Activated CD8-positive, alpha-beta T cell treated with anti-CD3 and anti-CD28 coated beads for 36 hours (primary cell): ENCODE results near the gene SPTBN1. TPM values are rescaled to one million over a fixed set of nuclear protein-coding genes. Genes with fewer than 3 reads are reported as not detected.
"Not testable (repeated sequence)": the region's sequence is repeated elsewhere in the genome, so short reads cannot be mapped to it uniquely, and the experiment has no call there.

ENCODE experiments used
- ATAC-seq: fragments of 200-7000 bp; cut with Tn5 transposase; one replicate; pipeline ENCODE4 v1.10.0; 2021; ENCODE audit warnings: mild to moderate bottlenecking, moderate library complexity
- CTCF ChIA-PET: fragments of 350-600 bp; sonication (Branson Sonifier 250); formaldehyde crosslinking; loops from one replicate; lab custom pipeline; 2021; ENCODE audit warnings: antibody characterized with exemption; lab: Charles Lee
- POLR2A ChIA-PET: fragments of 350-600 bp; sonication (Branson Sonifier 250); formaldehyde crosslinking; loops from one replicate; lab custom pipeline; 2021; ENCODE audit warnings: antibody characterized with exemption; lab: Charles Lee
- DNase-seq: peaks from one replicate; pipeline ENCODE4 v3.0.0-alpha.2; 2020
- H3K27ac Mint-ChIP-seq: one replicate; pipeline ENCODE4 v1.8.0; 2021; ENCODE audit warnings: mild to moderate bottlenecking, mixed read lengths
- H3K27me3 Mint-ChIP-seq: one replicate; pipeline ENCODE4 v1.8.0; 2021; ENCODE audit warnings: mixed read lengths
- H3K36me3 Mint-ChIP-seq: one replicate; pipeline ENCODE4 v1.8.0; 2021; ENCODE audit warnings: low read depth, mixed read lengths
- H3K4me1 Mint-ChIP-seq: one replicate; pipeline ENCODE4 v1.8.0; 2021; ENCODE audit warnings: low read depth, mixed read lengths
- H3K4me3 Mint-ChIP-seq: one replicate; pipeline ENCODE4 v1.8.0; 2021; ENCODE audit warnings: mild to moderate bottlenecking, moderate library complexity, mixed read lengths
- H3K9me3 Mint-ChIP-seq: one replicate; pipeline ENCODE4 v1.8.0; 2021; ENCODE audit warnings: mixed read lengths
- CTCF ChIP-seq: fragments of 200-600 bp; IDR thresholded peaks from one replicate; pipeline ENCODE4 v1.8.0; 2022; ENCODE audit warnings: antibody characterized with exemption, mild to moderate bottlenecking
- intact Hi-C: fragments of 100-400 bp; cut with micrococcal nuclease; formaldehyde crosslinking; loops from one replicate; pipeline ENCODE4 v1.10.0; 2022
- total RNA-seq, 2 experiments: library from RNA; stranded (reverse); gene quantifications; one replicate each; pipeline ENCODE4 v1.2.3, GENCODE V29; 2021

Gene SPTBN1
- total RNA-seq, 2 experiments from 2014 or later = 91.8 to 91.9 TPM

GRCh38 chr2:54516842-54517241 lies 60.7 kb downstream of the SPTBN1 start:
- DNase-seq (no peak), ATAC-seq (no peak)
- no peaks in the 10 kb centered on the region for H3K36me3 Mint-ChIP-seq
- ChIA-PET POLR2A (no interaction called here), CTCF (interaction anchor here (1.0 to 2.0 kb wide), 4 partner anchors 14 to 410 kb away, joined by 4 to 5 read pairs (median 4); no protein-coding TSS in a partner anchor)
- intact Hi-C loops = no loop called here
- no peak for TF ChIP-seq CTCF
- no peak overlapping the region for H3K4me3 Mint-ChIP-seq
- no peak overlapping the region for H3K27ac Mint-ChIP-seq
- no peaks in the 10 kb centered on the region for H3K9me3 Mint-ChIP-seq
- no peaks in the 10 kb centered on the region for H3K27me3 Mint-ChIP-seq
- peaks cover 1% of the 10 kb centered on the region for H3K4me1 Mint-ChIP-seq

- not testable (repeated sequence) for ATAC-seq
- CTCF ChIA-PET = interaction anchor here (2.0 kb wide), 1 partner anchor 187 kb away, joined by 4 read pairs; no protein-coding TSS in a partner anchor
These were observed 61.9 kb downstream of the SPTBN1 start for GRCh38 chr2:54518016-54518415.

GRCh38 chr2:54518430-54518829 lies 62.3 kb downstream of the SPTBN1 start:
- no peak overlapping the region for H3K27ac Mint-ChIP-seq
- ChIA-PET CTCF (interaction anchor here (7.5 kb wide), 1 partner anchor 186 kb away, joined by 148 read pairs; no protein-coding TSS in a partner anchor), POLR2A (no interaction called here)
- H3K4me3 Mint-ChIP-seq = no peak overlapping the region
- intact Hi-C loops = no loop called here
- peaks cover 3% of the 10 kb centered on the region for H3K4me1 Mint-ChIP-seq
- TF ChIP-seq CTCF = no peak
- DNase-seq (no peak), ATAC-seq (no peak)
- H3K9me3 Mint-ChIP-seq = no peaks in the 10 kb centered on the region
- H3K27me3 Mint-ChIP-seq = no peaks in the 10 kb centered on the region
- H3K36me3 Mint-ChIP-seq = no peaks in the 10 kb centered on the region

More at GRCh38 chr2:54518016-54518415, 61.9 kb downstream of the SPTBN1 start:
- H3K4me1 Mint-ChIP-seq, DNase-seq, intact Hi-C loops, H3K27ac Mint-ChIP-seq, H3K27me3 Mint-ChIP-seq, H3K4me3 Mint-ChIP-seq, H3K9me3 Mint-ChIP-seq, H3K36me3 Mint-ChIP-seq, POLR2A ChIA-PET: not testable (repeated sequence)

GRCh38 chr2:54519841-54520459 lies 63.8 kb downstream of the SPTBN1 start:
- no peak overlapping the region for H3K4me3 Mint-ChIP-seq
- H3K36me3 Mint-ChIP-seq = no peaks in the 10 kb centered on the region
- ChIA-PET POLR2A (no interaction called here), CTCF (interaction anchor here (0.9 to 7.5 kb wide), 4 partner anchors 17 to 185 kb away, joined by 3 to 148 read pairs (median 4); no protein-coding TSS in a partner anchor)
- no peaks in the 10 kb centered on the region for H3K9me3 Mint-ChIP-seq
- intact Hi-C loops = loop anchor here (5.0 to 10.0 kb wide), 3 partner anchors 37 to 317 kb away; no protein-coding TSS in a partner anchor
- H3K27me3 Mint-ChIP-seq = no peaks in the 10 kb centered on the region
- peaks cover 12% of the 10 kb centered on the region for H3K4me1 Mint-ChIP-seq
- DNase-seq (no peak), ATAC-seq (no peak)
- TF ChIP-seq CTCF = no peak
- H3K27ac Mint-ChIP-seq = no peak overlapping the region

- CTCF ChIA-PET = interaction anchor here (0.7 to 7.5 kb wide), 4 partner anchors 18 to 206 kb away, joined by 3 to 148 read pairs (median 4); no protein-coding TSS in a partner anchor
- H3K36me3 Mint-ChIP-seq = no peaks in the 10 kb centered on the region
- no peak overlapping the region for H3K4me3 Mint-ChIP-seq
These were observed 64.6 kb downstream of the SPTBN1 start for GRCh38 chr2:54520687-54521086.

More at GRCh38 chr2:54520687-54521086, 64.6 kb downstream of the SPTBN1 start:
- DNase-seq = no peak
- ATAC-seq = no peak
- H3K9me3 Mint-ChIP-seq = no peaks in the 10 kb centered on the region
- TF ChIP-seq CTCF = no peak
- H3K27ac Mint-ChIP-seq = no peak overlapping the region
- intact Hi-C loops = loop anchor here (5.0 to 10.0 kb wide), 3 partner anchors 37 to 317 kb away; no protein-coding TSS in a partner anchor
- POLR2A ChIA-PET = interaction anchor here (1.4 kb wide), 1 partner anchor 38 kb away, joined by 3 read pairs; no protein-coding TSS in a partner anchor
- peaks cover 12% of the 10 kb centered on the region for H3K4me1 Mint-ChIP-seq
- H3K27me3 Mint-ChIP-seq = no peaks in the 10 kb centered on the region
